Activated gamma-delta T cell treated with Interleukin-2 at 50 U/mL for 16 hours (primary cell): Measurements from ENCODE around the gene FOXL3.

Experiments used
- DNase-seq: peaks from one replicate; pipeline ENCODE4 v3.0.0-alpha.2; 2020

Gene FOXL3

GRCh38 chr7:269721-270120, 20.2 kb upstream of the FOXL3 start:
- no peak for DNase-seq

- no peak for DNase-seq
These were observed 19.5 kb upstream of the FOXL3 start for GRCh38 chr7:270351-270983.

GRCh38 chr7:271266-272107, 18.5 kb upstream of the FOXL3 start:
- DNase-seq, result no peak

- DNase-seq, result no peak
These were observed 17.8 kb upstream of the FOXL3 start for GRCh38 chr7:272108-272615.

- no peak for DNase-seq
These were observed 17.3 kb upstream of the FOXL3 start for GRCh38 chr7:272631-273030.

GRCh38 chr7:273327-273726, 16.6 kb upstream of the FOXL3 start:
- DNase-seq, result no peak

- DNase-seq, result no peak
These were observed 15.7 kb upstream of the FOXL3 start for GRCh38 chr7:274266-274665.

GRCh38 chr7:276230-276835, 13.6 kb upstream of the FOXL3 start:
- no peak for DNase-seq

- DNase-seq, result no peak
These were observed 12.7 kb upstream of the FOXL3 start for GRCh38 chr7:277228-277627.

GRCh38 chr7:278081-278480, 11.9 kb upstream of the FOXL3 start:
- DNase-seq, result no peak

- no peak for DNase-seq
These were observed 10.1 kb upstream of the FOXL3 start for GRCh38 chr7:279821-280220.

GRCh38 chr7:280461-280860, 9.5 kb upstream of the FOXL3 start:
- no peak for DNase-seq

- DNase-seq, result no peak
These were observed 8.3 kb upstream of the FOXL3 start for GRCh38 chr7:281637-282036.

GRCh38 chr7:282621-283020, 7.3 kb upstream of the FOXL3 start:
- DNase-seq, result no peak

- DNase-seq, result no peak
These were observed 4.9 kb upstream of the FOXL3 start for GRCh38 chr7:284762-285722.

- DNase-seq, result no peak
These were observed 4.2 kb upstream of the FOXL3 start for GRCh38 chr7:285731-286130.

- DNase-seq, result no peak
These were observed 3.7 kb upstream of the FOXL3 start for GRCh38 chr7:286266-286665.

- DNase-seq, result no peak
These were observed 1.3 kb upstream of the FOXL3 start for GRCh38 chr7:288671-289101.

- no peak for DNase-seq
These were observed 688 bp upstream of the FOXL3 start for GRCh38 chr7:289209-289755.

- no peak for DNase-seq
These were observed 793 bp downstream of the FOXL3 start for GRCh38 chr7:290554-291372.

- DNase-seq, result no peak
These were observed 1.6 kb downstream of the FOXL3 start for GRCh38 chr7:291373-292092.
